NCI-H69 (cell line): Measurements from ENCODE around the gene M1AP.

Experiments
- DNase-seq: peaks from one replicate; lab custom pipeline; 2025; lab: John Stamatoyannopoulos, UW

Gene M1AP

DNA sequence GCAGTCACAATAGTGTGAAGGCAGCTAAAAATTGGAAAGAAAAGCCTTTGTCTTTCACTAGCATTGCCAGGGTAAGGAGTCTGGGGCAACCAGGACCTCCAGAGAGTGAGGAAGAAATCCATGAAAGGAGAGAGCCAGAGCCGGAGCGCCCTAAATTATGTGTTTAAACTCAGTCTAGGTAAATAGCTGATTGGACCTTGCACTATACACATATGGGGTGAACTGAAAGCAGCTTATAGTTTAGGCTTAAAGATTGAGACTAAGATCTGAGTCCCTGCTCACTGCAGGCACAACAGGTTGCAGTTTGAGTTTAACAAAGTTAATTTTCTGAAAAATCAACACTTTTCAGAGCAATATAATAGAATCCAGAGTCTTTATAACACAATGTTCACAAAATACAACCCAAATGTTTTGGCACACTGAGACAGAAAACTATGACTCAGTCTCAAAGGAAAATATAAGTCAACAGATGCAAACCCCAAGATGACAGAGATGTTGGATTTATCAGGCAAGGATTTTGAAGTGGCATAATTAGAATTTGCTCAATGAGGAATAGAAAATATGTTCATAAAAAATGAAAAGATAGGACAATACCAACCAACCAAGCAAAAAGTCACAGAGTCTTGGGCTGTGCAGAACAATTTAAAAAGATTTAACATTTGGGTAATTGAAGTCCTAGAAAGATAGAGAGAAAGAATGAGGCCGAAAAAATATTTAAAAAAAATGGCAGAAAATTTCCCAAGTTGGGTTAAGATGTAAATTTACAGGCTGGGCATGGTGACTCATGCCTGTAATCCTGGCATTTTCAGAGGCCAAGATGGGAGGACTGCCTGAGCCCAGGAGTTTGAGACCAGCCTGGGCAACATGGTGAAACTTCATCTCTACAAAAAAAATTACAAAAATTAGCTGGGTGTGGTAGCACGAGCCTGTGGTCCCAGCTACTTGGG is 54.0 kb downstream of the M1AP start:
- DNase-seq: no peak

DNA sequence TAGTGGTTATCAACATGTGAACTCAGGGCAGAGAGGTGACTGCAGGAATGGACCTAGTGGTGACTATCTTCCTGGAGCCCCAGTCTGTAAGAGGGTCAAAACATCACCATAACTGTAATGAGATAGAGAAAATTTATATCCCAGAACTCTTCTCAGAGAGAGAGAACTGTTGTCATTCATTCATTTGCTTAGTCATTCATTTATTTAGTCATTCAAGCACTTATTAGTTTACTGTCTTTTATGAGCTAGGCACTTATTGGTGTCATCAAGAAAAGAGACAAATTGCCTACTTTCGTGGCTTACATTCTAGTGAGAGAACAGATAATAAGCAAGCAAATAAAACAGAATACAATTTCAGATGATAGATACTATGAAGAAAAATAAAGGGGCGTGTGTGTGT is 59.5 kb downstream of the M1AP start:
- no peak for DNase-seq

DNA sequence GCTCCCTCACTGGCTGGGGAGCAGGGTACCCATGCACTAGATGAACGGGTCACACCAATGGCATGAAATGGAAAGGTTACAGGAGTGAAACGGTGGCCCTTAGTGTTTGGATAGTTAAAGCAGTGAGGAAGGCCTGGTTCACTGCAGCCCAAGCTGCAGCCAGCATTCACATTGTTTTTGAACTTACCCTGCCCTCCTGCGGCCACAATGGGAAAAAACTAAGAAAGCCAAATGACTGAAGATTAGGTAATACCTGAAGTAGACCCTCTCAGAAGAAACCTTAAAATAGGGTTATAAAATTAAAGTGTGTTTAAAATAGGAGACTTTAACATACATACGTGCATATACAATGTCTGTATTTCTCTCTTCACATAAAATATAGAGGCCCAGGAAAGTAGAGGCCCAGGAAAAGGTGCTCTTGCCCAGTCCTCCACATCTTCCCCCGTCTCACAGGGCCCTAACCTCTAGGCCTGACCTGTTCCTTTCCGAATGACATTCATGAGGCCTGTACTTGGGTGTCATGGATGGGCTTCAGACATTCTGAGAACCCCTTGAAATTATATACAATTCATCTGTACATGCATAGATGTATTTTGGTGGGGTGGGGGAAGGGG is 60.4 kb downstream of the M1AP start:
- peak; percentile 56 for DNase-seq

DNA sequence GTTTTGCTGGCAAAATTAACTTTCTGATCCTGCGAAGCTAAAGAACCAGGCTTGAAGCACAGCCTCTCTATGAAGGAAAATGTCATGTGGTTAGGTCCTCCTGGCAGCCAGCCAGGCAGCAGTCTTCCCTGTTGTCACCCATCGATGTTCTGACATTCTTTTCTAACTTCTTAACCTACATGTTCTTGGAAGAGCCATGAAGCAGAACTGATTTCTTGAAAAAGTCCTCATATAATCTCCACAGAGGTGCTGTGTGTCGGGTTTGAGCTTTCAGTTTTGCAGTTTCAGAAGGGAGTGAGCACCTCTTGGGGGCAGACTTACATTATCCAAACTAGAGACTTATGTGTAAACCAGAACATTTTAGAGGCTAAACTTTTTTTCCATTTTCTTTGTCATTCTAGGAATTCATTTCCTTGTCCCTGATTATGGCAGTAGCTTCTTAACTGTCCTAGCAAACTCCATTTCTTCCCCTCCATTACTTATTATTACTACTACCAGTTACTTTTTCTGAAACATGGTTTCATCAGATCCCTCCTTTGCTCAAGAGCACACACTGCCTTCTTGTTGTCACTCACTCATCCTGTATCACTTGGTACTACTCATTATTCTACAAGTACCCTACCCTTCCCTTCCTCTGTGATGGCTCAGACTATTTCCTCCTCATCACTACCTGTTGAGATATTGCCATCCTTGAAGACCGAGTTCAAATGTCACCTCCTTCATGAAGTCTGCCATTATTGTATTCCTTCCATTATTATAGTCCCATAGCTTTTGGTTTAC is 62.5 kb downstream of the M1AP start:
- DNase-seq: peak; percentile 1

DNA sequence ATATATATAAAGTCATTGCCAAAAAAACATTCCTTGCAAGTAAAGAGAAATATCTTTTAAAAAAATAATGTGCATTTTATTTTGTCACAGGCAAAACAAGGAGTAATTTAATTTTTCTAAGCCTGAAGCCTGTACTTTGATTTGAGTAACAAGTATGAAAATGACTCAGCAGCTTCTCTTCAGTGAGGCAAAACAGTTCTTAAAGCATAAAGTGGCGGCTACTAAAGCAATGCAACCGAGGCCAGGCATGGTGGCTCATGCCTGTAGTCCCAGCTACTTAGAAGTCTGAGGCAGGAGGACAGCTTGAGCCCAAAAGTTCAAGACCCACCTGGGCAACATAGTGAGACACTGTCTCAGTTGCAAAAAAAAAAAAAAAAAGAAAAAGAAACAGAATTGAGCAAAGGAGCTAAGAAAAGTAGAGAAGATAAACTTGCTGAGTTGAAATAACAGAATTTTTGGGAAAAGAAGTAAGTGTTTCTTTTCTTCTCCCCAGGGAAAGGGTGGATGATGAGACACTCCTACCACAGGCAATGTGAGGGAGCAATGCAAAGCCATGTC is 64.0 kb downstream of the M1AP start:
- DNase-seq: no peak

DNA sequence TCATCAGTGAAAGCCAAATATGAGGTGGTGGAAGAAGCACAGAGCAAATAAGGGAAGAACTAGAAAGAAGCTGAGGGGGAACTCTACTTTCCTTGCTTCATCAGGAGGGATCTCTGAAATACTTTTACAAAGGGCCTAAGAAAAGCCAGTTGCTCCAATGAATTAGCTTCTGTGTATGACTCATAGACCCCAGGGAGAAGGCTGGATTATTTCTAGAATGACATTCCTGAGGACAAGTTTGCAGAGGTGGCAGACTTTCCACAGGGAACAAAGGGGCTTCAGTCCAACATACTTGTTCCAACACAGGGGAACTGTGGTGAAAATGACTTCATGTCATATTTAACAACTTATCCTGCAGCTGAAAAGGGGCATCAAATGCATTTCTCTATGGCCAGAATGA is 64.6 kb downstream of the M1AP start:
- DNase-seq: no peak

DNA sequence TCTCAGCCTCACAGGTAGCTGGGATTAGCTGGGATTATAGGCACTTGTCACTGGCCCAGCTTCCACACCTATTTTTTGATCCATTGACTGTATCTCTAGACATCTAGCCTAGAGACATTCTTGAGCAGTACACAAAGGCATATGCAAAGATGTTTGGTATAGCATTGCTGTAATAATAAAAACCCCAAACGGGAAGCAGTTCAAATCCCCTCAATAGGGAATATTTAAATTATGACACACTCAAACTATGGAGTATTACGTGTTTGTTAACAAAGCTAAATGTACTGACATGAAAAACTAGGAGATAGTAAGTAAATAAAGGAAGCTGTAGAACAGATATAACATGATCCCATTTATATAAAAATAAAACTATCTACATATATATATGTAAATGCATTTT is 65.9 kb downstream of the M1AP start:
- no peak for DNase-seq

DNA sequence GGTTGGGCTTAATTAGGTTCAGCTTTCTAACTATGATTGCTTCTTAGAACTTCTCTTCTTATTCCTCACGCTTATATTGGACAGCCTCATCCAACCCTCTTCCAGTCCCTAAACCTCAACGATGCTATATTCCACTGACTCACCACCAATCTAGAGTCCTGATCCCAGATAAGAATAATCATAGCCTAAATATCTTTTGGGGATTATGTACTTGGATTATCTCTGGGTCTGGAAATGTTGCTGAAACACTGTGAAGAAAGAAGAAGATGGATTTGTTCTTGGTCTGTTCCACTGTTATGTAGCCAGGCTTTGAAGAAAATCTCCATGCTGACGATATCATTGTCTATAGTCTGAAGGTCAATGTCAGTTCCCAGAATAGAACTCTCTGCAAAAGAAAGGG is 66.7 kb downstream of the M1AP start:
- no peak for DNase-seq

DNA sequence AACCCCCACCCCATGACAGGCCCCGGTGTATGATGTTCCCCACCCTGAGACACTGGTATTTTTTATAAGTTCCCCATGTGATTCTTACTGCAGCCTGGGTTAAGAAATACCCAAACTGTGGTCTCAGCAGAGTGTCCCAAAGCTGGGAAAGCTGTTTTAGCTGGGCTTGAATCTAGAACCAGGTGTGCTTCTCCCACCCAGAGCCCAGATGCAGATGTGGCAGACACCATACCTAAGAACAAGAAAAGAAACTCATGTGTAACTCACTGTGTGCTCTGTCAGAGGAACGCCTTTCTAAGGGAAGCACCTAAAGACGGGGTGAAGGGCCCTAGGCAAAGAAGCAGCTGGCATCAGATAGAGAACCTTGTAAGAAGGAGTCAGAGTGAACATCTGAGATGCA is 69.7 kb downstream of the M1AP start:
- DNase-seq: no peak

DNA sequence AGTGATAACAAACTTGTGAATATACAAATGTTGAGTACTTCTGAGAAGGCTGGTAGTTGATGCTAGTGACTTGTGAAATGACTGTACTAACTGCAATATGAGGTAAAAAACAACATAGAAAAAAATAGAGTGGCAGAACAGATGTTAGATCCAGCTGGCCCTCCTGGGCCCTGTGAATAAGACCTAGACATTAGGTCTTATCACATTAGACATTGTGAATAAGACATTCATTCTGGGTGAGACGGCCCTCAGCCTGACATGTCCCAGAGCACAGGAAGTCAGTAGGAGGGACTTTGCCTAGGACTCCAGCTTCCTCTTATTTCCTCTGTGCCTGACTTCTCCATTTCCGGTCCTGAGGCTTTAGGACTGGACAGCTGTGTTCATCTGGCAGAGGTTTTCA is 70.7 kb downstream of the M1AP start:
- no peak for DNase-seq

DNA sequence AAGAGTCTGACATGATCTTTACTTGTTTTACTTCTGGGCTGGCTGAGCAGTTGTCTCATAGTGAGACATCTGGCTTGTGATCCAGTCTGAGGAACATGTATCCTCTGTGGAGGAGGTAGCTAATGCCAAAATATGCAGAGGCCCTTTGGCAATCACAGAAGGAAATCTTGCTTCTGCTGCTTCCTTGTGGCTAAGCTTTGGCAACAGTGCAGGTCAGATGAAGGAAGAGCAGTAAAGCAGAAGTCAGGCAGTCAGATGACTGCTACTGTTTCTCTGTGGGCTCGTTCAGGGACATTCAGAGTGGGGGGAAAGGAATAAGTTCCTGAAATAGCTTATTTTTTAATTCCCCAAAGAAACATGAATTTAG is 71.3 kb downstream of the M1AP start:
- DNase-seq: no peak

DNA sequence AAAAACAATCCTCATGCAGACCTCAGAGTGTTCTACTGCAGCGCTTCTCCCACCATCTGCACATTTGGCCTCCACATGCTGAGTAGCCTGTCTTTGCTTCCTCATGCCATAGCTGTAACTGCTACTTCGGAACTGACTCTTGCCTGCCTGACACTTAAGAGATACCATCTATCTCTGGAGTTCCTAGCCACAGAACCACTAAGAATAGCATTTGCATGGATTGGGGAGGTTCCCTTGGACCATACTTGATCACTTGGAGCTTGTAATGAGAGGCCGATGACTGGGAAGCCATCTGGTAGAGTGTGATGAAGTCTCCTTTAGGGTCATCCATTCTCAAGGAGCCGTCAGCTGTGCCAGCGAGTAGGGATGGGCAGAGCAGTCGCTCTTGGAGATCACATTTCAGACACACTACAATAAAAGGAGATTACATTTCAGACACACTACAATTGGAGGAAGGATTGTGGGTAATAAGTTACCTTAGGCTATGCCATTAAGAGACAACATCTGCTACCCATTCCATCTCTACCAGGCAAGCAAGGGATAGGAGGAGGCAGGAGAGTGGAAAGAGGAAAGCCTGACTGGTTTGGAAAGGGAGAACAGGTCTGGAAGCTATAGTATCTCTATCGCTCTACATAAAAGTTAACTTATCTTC is 71.8 kb downstream of the M1AP start:
- peak; percentile 31 for DNase-seq

DNA sequence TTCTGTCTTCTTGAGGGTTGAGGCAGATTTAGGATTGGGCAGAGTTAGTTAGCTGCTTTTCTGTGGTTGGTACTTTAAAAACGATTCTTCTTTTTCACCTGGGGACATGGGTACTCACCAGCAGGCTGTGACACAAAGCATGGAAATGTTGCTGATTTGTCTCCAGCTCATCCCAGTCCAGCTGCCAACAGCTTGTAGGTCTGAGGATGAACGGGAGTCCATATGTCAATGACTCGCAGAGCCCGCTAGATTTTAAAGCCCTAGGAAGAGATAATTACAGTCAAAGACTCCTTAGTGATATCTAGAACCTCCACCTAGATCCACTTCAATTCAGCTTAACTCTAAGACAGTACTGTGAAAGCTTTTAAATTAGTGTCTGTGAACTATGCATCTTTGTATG is 72.8 kb downstream of the M1AP start:
- DNase-seq: no peak

DNA sequence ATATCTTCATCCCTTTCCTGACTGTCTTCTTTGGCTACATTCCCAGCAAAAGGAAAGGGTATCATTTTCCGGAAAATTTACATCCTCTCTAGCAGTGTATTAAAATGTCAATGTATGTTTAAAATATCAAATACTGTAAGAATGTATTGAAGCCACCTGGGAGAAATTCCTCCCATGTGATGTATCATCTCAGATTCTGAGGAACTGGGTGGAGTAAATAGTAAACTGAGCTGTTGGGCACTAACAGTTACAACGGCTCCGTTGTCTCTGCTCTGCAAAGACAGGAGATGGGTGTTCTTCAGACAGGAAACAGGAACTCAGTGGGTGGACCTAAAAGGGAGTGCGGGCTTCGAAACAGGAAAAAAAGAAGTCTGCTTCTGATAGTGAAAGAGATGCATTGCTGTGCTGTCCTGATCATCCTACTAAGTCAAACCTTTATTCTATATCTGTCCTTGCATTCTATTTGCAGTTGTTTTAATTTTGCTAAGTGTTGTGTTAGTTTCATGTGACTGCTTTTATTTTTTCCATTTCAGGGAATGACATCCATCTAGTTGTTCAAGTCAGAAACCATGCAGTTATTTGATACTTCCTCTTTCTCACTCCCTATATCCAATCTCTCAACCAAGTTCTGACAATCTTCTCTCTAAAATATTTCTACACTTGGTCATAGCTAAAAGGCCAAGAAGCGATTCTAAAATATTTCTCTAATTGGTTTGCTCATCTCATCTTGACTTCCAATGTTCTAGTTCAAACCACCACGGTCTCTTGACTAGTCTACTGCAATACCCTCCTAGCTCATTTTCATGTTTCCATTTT is 74.2 kb downstream of the M1AP start:
- DNase-seq: peak; percentile 13

DNA sequence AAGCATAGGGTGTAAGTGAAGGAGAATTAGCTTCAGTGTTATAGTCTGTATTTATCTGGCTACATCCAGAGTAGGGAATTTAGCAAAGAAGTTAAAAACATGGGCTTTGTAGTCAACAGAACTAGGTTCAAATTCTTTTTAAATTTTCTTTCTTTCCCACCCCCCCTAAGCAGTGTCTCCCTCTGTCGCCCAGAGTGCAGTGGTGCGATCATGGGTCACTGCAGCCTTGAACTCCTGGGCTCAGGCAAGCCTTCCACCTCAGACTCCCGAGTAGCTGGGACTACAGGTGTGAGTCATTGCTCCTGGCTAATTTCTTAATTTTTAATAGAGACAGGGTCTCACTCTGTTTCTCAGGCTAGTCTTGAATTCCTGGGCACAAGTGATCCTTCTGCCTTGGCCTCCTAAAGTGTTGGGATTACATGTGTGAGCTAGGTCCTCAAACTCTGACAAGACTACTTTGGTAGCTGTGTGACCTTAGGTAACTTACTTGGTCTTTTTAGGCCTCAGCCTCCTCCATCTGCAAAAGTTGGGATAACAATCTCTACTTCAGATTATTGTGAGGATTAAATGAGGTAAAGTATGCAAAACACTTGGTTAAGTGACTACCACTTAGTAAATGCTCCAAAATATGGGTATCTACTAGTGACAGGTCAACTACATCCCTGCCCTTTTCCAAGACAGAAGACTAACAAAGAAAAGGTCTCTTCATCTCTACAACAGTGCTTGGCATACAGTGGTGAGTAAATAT is 75.8 kb downstream of the M1AP start:
- DNase-seq: no peak

DNA sequence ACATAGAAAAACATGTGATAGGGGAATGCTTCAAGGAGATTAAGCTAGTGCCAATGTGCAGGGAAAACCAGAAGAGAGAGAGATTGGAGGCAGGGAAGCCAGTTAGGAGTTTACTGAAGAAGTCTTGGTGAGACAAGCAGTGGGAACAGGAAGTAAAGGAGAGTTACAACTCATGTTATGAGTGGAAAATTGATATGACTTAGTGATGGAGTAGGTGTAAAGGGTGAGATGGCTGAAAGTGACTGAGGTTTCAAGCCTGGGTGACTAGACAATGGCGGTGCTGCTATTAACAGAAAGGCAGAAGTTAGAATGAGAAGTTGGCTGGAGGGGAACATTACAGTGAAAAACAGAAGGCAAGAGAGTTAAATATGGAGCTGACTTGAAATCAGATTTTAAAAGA is 77.1 kb downstream of the M1AP start:
- no peak for DNase-seq

DNA sequence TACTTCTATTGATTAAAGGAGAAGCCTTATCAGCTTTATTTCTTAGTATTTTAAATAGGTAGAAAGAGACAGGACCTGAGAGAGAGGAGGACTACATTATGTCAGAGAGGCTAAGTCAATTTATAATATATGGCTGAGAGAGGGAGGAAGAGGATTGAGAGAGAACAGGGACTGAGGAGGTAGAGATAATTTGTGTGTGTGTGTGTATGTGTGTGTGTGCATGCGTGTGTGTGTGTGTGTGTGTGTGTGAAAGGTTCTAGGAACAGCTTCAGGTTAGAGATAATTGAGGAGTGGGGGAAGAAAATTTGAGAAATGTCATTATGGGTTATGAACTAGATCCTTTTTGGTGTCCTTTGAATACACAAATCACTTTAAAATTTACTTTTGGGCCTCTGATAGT is 78.4 kb downstream of the M1AP start:
- DNase-seq: no peak

DNA sequence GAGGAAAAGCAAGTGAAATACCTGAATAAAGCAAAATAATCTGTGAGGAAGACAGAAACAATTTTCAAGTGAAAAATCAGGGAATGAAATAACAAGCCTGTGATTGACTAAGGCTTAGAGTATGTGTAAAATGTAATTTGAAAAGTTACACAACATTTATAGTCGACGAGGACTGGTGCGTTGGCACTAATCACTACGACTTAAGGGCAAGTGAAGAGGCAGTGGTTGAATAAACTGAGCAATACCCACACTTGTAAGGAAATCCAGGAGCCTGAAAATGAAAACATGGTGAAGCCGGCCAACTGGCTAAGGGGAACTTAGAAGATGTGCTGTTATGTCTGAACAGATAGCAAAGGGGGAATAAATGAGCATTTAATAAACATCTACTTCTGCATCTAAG is 80.2 kb downstream of the M1AP start:
- no peak for DNase-seq

DNA sequence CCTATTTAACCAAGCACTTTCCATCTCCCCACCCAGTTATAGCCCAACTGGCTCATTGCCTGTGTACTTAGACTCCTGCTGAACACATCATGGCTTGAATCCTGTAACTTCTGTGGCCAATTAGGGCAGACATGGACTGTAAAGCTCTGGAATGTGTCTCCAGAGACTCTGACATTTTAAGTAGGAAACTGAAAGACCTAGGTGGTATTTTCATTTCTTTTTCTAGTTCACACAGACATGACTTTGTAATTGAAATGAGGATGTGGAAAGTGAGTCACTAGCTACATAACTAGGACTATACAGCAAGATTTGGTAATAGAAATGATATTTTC is 81.4 kb downstream of the M1AP start:
- no peak for DNase-seq

DNA sequence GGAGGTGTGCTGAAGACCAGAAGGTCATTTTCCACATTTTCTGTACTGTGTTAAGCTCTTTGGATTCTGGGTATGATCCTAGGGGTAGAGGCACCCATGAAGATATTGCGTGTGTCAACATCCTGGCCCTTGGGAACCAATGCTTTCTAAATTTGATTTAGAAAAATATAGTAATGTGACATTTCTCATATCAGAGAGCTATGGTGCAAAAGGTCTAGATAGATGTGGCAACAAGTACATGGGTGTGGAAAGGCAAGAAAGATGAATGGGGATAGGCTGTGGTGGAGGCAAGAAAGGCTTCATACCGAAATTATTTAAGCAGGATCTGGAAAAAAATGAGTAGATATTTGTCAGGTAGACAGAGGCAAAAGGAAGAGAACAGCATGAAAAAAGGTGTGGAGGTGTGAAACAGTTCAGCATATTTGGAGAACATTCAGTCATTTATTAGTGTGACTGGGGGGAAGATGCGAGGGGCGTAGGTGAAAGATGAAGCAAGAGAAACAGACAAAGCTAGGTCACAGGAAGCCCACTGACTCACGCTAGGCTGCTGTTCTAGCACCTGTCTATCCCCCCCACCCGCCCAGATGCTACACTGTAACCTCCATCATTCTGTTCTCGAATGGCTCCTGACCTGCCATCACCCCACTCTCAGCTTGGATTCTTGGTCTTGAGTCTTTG is 81.9 kb downstream of the M1AP start:
- DNase-seq: no peak
